ENCODE measurements around the gene DAPP1. TPM values are rescaled to one million over a fixed set of nuclear protein-coding genes. Genes with fewer than 3 reads are reported as not detected.

DAPP1 gene
- total and polyA plus RNA-seq, 2 experiments from 2014 or later = not detected

DNA sequence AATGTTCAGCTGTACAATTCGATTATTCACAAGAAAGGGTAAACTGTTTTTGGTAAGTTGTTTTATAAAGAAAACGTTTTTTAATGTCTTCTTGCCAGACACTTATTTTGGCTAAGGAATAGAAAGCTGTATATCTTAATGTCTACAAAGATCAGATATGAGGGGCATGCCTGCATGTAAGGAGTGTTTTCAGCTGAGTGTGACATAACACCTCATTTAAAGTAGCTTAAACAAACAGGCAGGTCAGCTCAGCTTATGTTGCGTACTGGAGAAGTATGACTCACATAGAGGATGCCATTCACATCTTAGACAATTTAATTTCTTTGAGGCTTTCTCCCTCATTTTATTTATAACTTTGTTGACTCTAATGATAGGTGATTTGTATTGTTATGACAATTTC, 47.2 kb downstream of the DAPP1 start:
- Histone ChIP-seq H3K4me2 (ENCODE audit: unreplicated experiment) (no peak overlapping the region), H3F3A (ENCODE audit: insufficient read depth) (peaks cover 10% of the 10 kb centered on the region; the same call in 1 of the 2 replicates), H2AFZ (no peak overlapping the region), H3K36me3 (ENCODE audit: low read depth) (no peaks in the 10 kb centered on the region), H3K27ac (no peak overlapping the region), H3K9me2 (ENCODE audit: insufficient read depth) (no peaks in the 10 kb centered on the region), H3K9ac (no peak overlapping the region), H3K27me3 (replicated peaks; ENCODE audit: insufficient read depth) (0 out of 2 replicates have a peak, but pooled peaks cover 9% of the 10 kb centered on the region), H3K4me3 (no peak overlapping the region), H4K20me1 (ENCODE audit: insufficient read depth) (no peaks in the 10 kb centered on the region), H3K79me2 (ENCODE audit: insufficient read depth) (no peaks in the 10 kb centered on the region), H3K4me1 (ENCODE audit: insufficient read depth) (0 out of 2 replicates have a peak, but pooled peaks cover 5% of the 10 kb centered on the region), H3K9me3 (ENCODE audit: low read depth) (no peaks in the 10 kb centered on the region)
- in situ Hi-C loops (cut with MboI) = no loop called here
- TF ChIP-seq EZH2 (IDR thresholded peaks at IDR 0.05; ENCODE audit: insufficient read depth, poor library complexity, severe bottlenecking) (no peak), EZH2phosphoT487 (IDR thresholded peaks at IDR 0.05; ENCODE audit: insufficient read depth, low read depth) (no peak)
- 23 to 38% methylated on average over 3 of the region's 3 CpGs for WGBS, 2 experiments (ENCODE audit: low coverage in 1 of 2, low lambda C conversion rate in 2 of 2, missing lambda C conversion rate in 2 of 2)
- DNase-seq = peak; percentile 34

- no peaks in the 10 kb centered on the region for H4K20me1 ChIP-seq (ENCODE audit: insufficient read depth)
- peak; percentile 88 for DNase-seq
- in situ Hi-C loops (cut with MboI) = no loop called here
- H3K4me3 ChIP-seq = peak overlapping the region; percentile 43
- WGBS, 2 experiments (ENCODE audit: low coverage in 1 of 2, low lambda C conversion rate in 2 of 2, missing lambda C conversion rate in 2 of 2) = 1 to 4% methylated on average over 8 of the region's 8 CpGs
- H3K79me2 ChIP-seq (ENCODE audit: insufficient read depth) = no peaks in the 10 kb centered on the region
- H3K9me3 ChIP-seq (ENCODE audit: low read depth) = no peaks in the 10 kb centered on the region
- H3K4me1 ChIP-seq (ENCODE audit: insufficient read depth) = 0 out of 2 replicates have a peak, but pooled peaks cover 5% of the 10 kb centered on the region
- H3K27me3 ChIP-seq (replicated peaks; ENCODE audit: insufficient read depth) = no peaks in the 10 kb centered on the region
- H3K4me2 ChIP-seq (ENCODE audit: unreplicated experiment) = peak overlapping the region; percentile 31
- peak overlapping the region; percentile 63 for H2AFZ ChIP-seq
- no peak overlapping the region for H3K9ac ChIP-seq
- H3K36me3 ChIP-seq (ENCODE audit: low read depth) = no peaks in the 10 kb centered on the region
- peak overlapping the region; percentile 23; the same call in 1 of the 2 replicates for H3K27ac ChIP-seq
- H3K9me2 ChIP-seq (ENCODE audit: insufficient read depth) = no peaks in the 10 kb centered on the region
- TF ChIP-seq EZH2 (IDR thresholded peaks at IDR 0.05; ENCODE audit: insufficient read depth, poor library complexity, severe bottlenecking) (no peak), EZH2phosphoT487 (IDR thresholded peaks at IDR 0.05; ENCODE audit: insufficient read depth, low read depth) (no peak)
- peaks cover 10% of the 10 kb centered on the region; the same call in 1 of the 2 replicates for H3F3A ChIP-seq (ENCODE audit: insufficient read depth)
Measured at GRCh38 chr4:99868126-99868596, 51.5 kb downstream of the DAPP1 start.

DNA sequence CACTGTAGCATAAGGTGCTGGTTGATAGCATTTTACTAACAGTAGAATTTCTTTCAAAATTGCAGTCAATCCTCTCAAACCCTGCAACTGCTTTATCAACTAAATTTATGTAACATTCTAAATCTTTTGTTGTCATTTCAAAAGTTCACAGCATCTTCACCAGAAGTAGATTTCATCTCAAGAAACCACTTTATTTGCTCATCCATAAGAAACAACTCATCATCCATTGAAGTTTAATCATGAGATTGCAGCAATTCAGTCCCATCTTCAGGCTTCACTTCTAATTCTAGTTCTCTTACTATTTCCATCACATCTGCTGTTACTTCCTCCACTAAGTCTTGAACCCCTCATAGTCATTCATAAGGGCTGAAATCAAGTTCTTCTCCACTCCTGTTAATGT, 55.9 kb downstream of the DAPP1 start:
- Histone ChIP-seq H3K4me3 (no peak overlapping the region), H3K9me3 (ENCODE audit: low read depth) (no peaks in the 10 kb centered on the region)

GRCh38 chr4:99875071-99875470, 58.4 kb downstream of the DAPP1 start:
- Histone ChIP-seq H3K4me2 (ENCODE audit: unreplicated experiment) (no peak overlapping the region), H2AFZ (no peak overlapping the region), H3K79me2 (ENCODE audit: insufficient read depth) (no peaks in the 10 kb centered on the region), H3K36me3 (ENCODE audit: low read depth) (peaks cover 17% of the 10 kb centered on the region), H3K4me1 (ENCODE audit: insufficient read depth) (no peaks in the 10 kb centered on the region), H3K9me2 (ENCODE audit: insufficient read depth) (no peaks in the 10 kb centered on the region), H3K9me3 (ENCODE audit: low read depth) (no peaks in the 10 kb centered on the region), H3K27me3 (replicated peaks; ENCODE audit: insufficient read depth) (no peaks in the 10 kb centered on the region), H3F3A (ENCODE audit: insufficient read depth) (no peaks in the 10 kb centered on the region), H4K20me1 (ENCODE audit: insufficient read depth) (no peaks in the 10 kb centered on the region), H3K27ac (no peak overlapping the region), H3K4me3 (no peak overlapping the region), H3K9ac (no peak overlapping the region)
- TF ChIP-seq EZH2phosphoT487 (IDR thresholded peaks at IDR 0.05; ENCODE audit: insufficient read depth, low read depth) (no peak), EZH2 (IDR thresholded peaks at IDR 0.05; ENCODE audit: insufficient read depth, poor library complexity, severe bottlenecking) (no peak)
- in situ Hi-C loops (cut with MboI) = no loop called here
- no peak for DNase-seq

More for the DNA sequence above, 55.9 kb downstream of the DAPP1 start:
- Histone ChIP-seq H3K79me2 (ENCODE audit: insufficient read depth) (no peaks in the 10 kb centered on the region), H3K4me1 (ENCODE audit: insufficient read depth) (0 out of 2 replicates have a peak, but pooled peaks cover 5% of the 10 kb centered on the region), H3K27ac (no peak overlapping the region), H3K9ac (no peak overlapping the region), H4K20me1 (ENCODE audit: insufficient read depth) (no peaks in the 10 kb centered on the region), H3K27me3 (replicated peaks; ENCODE audit: insufficient read depth) (no peaks in the 10 kb centered on the region), H3K9me2 (ENCODE audit: insufficient read depth) (no peaks in the 10 kb centered on the region), H3K36me3 (ENCODE audit: low read depth) (no peaks in the 10 kb centered on the region), H3K4me2 (ENCODE audit: unreplicated experiment) (no peak overlapping the region), H3F3A (ENCODE audit: insufficient read depth) (peaks cover 10% of the 10 kb centered on the region; the same call in 1 of the 2 replicates), H2AFZ (no peak overlapping the region)
- no peak for DNase-seq
- TF ChIP-seq EZH2 (IDR thresholded peaks at IDR 0.05; ENCODE audit: insufficient read depth, poor library complexity, severe bottlenecking) (no peak), EZH2phosphoT487 (IDR thresholded peaks at IDR 0.05; ENCODE audit: insufficient read depth, low read depth) (no peak)
- in situ Hi-C loops (cut with MboI) = no loop called here

DNA sequence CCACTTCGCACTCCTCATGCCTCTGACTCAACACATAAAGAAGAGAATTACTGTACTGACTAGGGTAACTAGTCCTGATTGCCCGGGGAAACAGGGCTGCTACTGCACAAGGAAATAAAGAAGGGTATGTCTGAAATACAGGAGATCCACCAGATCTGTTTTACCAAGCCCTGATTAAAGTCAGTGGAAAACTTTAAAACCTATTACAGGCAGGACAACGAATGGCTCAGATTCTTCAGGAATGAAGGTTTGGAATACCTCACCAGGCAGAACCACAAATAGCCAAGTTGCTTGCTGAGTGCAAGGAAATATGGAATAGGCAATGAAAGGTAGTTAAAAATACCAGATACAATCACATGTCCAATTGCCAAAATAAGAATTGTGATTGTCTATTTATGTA, 60.3 kb downstream of the DAPP1 start:
- TF ChIP-seq EZH2 (IDR thresholded peaks at IDR 0.05; ENCODE audit: insufficient read depth, poor library complexity, severe bottlenecking) (no peak), EZH2phosphoT487 (IDR thresholded peaks at IDR 0.05; ENCODE audit: insufficient read depth, low read depth) (no peak)
- Histone ChIP-seq H2AFZ (no peak overlapping the region), H3K4me1 (ENCODE audit: insufficient read depth) (no peaks in the 10 kb centered on the region), H3K4me3 (no peak overlapping the region), H3K79me2 (ENCODE audit: insufficient read depth) (no peaks in the 10 kb centered on the region), H3K9me3 (ENCODE audit: low read depth) (no peaks in the 10 kb centered on the region), H3K27me3 (replicated peaks; ENCODE audit: insufficient read depth) (no peaks in the 10 kb centered on the region), H3K27ac (no peak overlapping the region), H3K4me2 (ENCODE audit: unreplicated experiment) (no peak overlapping the region), H3K36me3 (ENCODE audit: low read depth) (peaks cover 34% of the 10 kb centered on the region), H4K20me1 (ENCODE audit: insufficient read depth) (no peaks in the 10 kb centered on the region), H3F3A (ENCODE audit: insufficient read depth) (no peaks in the 10 kb centered on the region), H3K9ac (no peak overlapping the region), H3K9me2 (ENCODE audit: insufficient read depth) (no peaks in the 10 kb centered on the region)
- DNase-seq = no peak
- in situ Hi-C loops (cut with MboI) = no loop called here
- 97 to 99% methylated on average over 3 of the region's 3 CpGs for WGBS, 2 experiments (ENCODE audit: low coverage in 1 of 2, low lambda C conversion rate in 2 of 2, missing lambda C conversion rate in 2 of 2)

All from GM23248 (cell line).